CD4-positive, CD25-positive, alpha-beta regulatory T cell (primary cell): ENCODE data around the gene KEAP1. TPM values are rescaled to one million over a fixed set of nuclear protein-coding genes. Genes with fewer than 3 reads are reported as not detected.

Experiments
- ATAC-seq, 2 donors: fragments of 150-1000 bp; cut with Tn5 transposase; one replicate each; pipeline ENCODE4 v1.10.0; 2021; ENCODE audit warnings: low read depth in 2 of 2, moderate number of reproducible peaks in 2 of 2, moderate library complexity in 1 of 2
- DNase-seq, 3 donors: peaks; one replicate each; pipeline versions ENCODE4 v3.0.0 to v3.0.0-alpha.2; 2012 to 2022; ENCODE audit warnings: mixed read lengths in 1 of 3
- H3K27ac ChIP-seq: one replicate; pipeline ENCODE4 v1.7.0; 2013; ENCODE audit warnings: mild to moderate bottlenecking, low read length; ENCODE audit not compliant: insufficient read depth, poor library complexity, severe bottlenecking
- H3K27me3 ChIP-seq: one replicate; pipeline ENCODE4 v1.7.0; 2013; ENCODE audit warnings: low read length; ENCODE audit not compliant: control insufficient read depth, insufficient read depth
- H3K36me3 ChIP-seq: one replicate; pipeline ENCODE4 v1.7.0; 2013; ENCODE audit warnings: mild to moderate bottlenecking, low read length, moderate library complexity; ENCODE audit not compliant: control insufficient read depth, insufficient read depth
- H3K4me1 ChIP-seq: 2 replicates; pipeline ENCODE4 v1.7.0; 2013; ENCODE audit warnings: mild to moderate bottlenecking, low read length; ENCODE audit not compliant: insufficient read depth, control insufficient read depth, poor library complexity, severe bottlenecking
- H3K4me3 ChIP-seq: one replicate; pipeline ENCODE4 v1.7.0; 2013; ENCODE audit warnings: low read depth, mild to moderate bottlenecking, low read length, moderate library complexity
- H3K9me3 ChIP-seq, 2 experiments: 1 replicate in 1 of 2; 2 replicates in 1 of 2; pipeline ENCODE4 v1.7.0; 2013; ENCODE audit warnings: low read length in 2 of 2, mild to moderate bottlenecking in 1 of 2, moderate library complexity in 1 of 2; ENCODE audit not compliant: control insufficient read depth in 2 of 2
- H3K27ac Mint-ChIP-seq, 3 donors: one replicate each; pipeline ENCODE4 v1.8.0; 2020 to 2022; ENCODE audit warnings: mild to moderate bottlenecking in 3 of 3, mixed read lengths in 3 of 3, moderate library complexity in 2 of 3
- H3K27me3 Mint-ChIP-seq: one replicate; pipeline ENCODE4 v1.8.0; 2022; ENCODE audit warnings: mild to moderate bottlenecking, mixed read lengths
- H3K36me3 Mint-ChIP-seq: one replicate; pipeline ENCODE4 v1.8.0; 2020; ENCODE audit warnings: mixed read lengths
- H3K4me1 Mint-ChIP-seq, 4 donors: one replicate each; pipeline ENCODE4 v1.8.0; 2020 to 2022; ENCODE audit warnings: mixed read lengths in 4 of 4, mild to moderate bottlenecking in 1 of 4
- H3K4me3 Mint-ChIP-seq, 4 donors: one replicate each; pipeline ENCODE4 v1.8.0; 2020 to 2022; ENCODE audit warnings: mild to moderate bottlenecking in 4 of 4, mixed read lengths in 4 of 4, moderate library complexity in 3 of 4
- H3K9me3 Mint-ChIP-seq, 7 donors: one replicate each; pipeline ENCODE4 v1.8.0; 2020 to 2022; ENCODE audit warnings: mixed read lengths in 7 of 7, mild to moderate bottlenecking in 3 of 7, moderate library complexity in 2 of 7
- polyA plus RNA-seq, 4 donors: library from polyadenylated mRNA; unstranded; fragments of 300-500 nt; fragmentation: Illumina TruSeq; gene quantifications; one replicate each; pipeline ENCODE4 v1.2.3, GENCODE V29; 2021
- total RNA-seq: library from RNA; stranded (reverse); gene quantifications from one replicate; pipeline ENCODE4 v1.2.3, GENCODE V29; 2022

The KEAP1 gene
- total and polyA plus RNA-seq, 5 donors from 2014 or later = 26.2 to 75.1 (median 53.7) TPM

DNA sequence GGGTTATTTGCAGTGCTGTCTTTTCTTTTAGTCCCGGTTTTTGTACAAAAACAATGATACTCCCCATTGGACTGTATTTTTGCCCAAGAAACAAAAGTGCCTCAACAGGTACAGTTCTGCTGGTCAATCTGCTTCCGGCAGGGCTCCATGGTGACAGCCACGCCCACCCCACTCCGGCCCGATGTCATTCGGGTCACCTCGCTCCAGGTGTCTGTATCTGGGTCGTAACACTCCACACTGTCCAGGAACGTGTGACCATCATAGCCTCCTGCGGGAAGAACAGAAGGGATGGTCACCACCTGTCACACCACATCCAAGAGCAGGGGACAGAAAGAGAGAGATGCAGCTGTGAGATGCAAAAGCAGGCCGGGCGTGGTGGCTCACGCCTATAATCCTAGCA is 16.6 kb downstream of the KEAP1 start:
- Histone ChIP-seq H3K9me3 (no peaks in the 10 kb centered on the region), H3K4me3 (no peak overlapping the region), H3K27me3 (no peaks in the 10 kb centered on the region), H3K36me3 (peaks cover 35% of the 10 kb centered on the region), H3K4me1 (no peaks in the 10 kb centered on the region), H3K27ac (no peak overlapping the region)
- H3K4me3 Mint-ChIP-seq = no peak overlapping the region
- DNase-seq (no peak), ATAC-seq (no peak)
- H3K27ac Mint-ChIP-seq = peak overlapping the region in 1 of 3 donors; percentile 76
- H3K36me3 Mint-ChIP-seq = peaks cover 18% of the 10 kb centered on the region
- no peaks in the 10 kb centered on the region for H3K27me3 Mint-ChIP-seq
- peaks cover 0 to 6% (median 4%) of the 10 kb centered on the region in 4 donors for H3K4me1 Mint-ChIP-seq
- no peaks in the 10 kb centered on the region for H3K9me3 Mint-ChIP-seq

DNA sequence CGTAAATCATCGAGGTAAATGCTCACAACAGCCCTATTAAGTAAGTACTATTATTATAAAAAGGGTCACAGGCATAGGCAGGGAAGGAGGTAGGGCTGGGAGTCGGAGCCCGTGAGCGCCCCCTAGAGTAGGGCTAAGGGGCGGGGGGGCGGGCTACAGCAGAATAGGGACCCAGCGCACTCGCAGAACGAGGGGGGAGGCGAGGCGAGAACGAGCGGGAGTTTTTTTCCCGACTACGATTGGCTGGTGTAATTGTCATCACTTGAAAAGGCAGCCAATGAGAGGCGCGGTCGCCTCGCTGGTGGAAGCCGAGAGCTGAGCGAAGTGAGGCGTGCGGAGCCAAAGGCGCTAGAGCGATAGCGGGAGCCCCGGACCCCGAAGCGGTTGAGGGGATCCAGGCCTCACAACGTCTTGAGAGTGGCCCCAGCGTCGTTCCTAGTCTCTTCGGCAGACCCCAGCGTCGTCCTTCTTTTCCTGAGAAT is 24.2 kb downstream of the KEAP1 start:
- Mint-ChIP-seq H3K36me3 (no peaks in the 10 kb centered on the region), H3K4me3 (peak overlapping the region in 3 of 4 donors; percentile 63 to 83 (median 65)), H3K4me1 (peaks cover 0 to 15% (median 9%) of the 10 kb centered on the region in 4 donors), H3K27ac (peak overlapping the region in 2 of 3 donors; percentile 86 to 87), H3K9me3 (no peaks in the 10 kb centered on the region), H3K27me3 (no peaks in the 10 kb centered on the region)
- no peaks in the 10 kb centered on the region for H3K9me3 ChIP-seq
- H3K27ac ChIP-seq = peak overlapping the region; percentile 66
- no peaks in the 10 kb centered on the region for H3K36me3 ChIP-seq
- peak; percentile 80 to 91 (median 86) for DNase-seq
- H3K4me1 ChIP-seq = peaks cover 13% of the 10 kb centered on the region
- no peaks in the 10 kb centered on the region for H3K27me3 ChIP-seq
- peak; percentile 91 to 94 for ATAC-seq
- peak overlapping the region; percentile 46 for H3K4me3 ChIP-seq

DNA sequence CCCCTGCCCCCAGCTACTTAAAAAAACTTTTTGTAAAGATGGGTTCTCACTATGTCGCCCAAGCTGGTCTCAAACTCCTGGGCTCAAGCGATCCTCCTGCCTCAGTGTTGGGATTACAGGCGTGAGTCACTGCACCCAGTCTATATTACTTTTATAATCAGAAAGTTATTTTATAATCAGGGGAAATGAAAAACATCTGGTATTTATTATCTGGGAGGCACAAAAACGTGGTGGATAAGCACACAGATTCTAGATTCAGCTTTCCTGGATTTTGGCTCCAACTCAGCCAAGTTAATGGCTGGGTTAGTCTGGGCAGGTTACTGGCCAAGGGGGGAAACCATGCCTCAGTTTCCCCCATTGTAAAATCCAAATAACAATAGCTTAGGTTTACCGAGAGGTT is 24.7 kb downstream of the KEAP1 start:
- peak overlapping the region in 3 of 4 donors; percentile 21 to 61 (median 57) for H3K4me3 Mint-ChIP-seq
- no peaks in the 10 kb centered on the region for H3K36me3 ChIP-seq
- peaks cover 13% of the 10 kb centered on the region for H3K4me1 ChIP-seq
- no peaks in the 10 kb centered on the region for H3K36me3 Mint-ChIP-seq
- no peaks in the 10 kb centered on the region for H3K9me3 ChIP-seq
- no peaks in the 10 kb centered on the region for H3K9me3 Mint-ChIP-seq
- no peak overlapping the region for H3K27ac ChIP-seq
- DNase-seq = no peak
- H3K4me1 Mint-ChIP-seq = peaks cover 0 to 15% (median 8%) of the 10 kb centered on the region in 4 donors
- peak overlapping the region; percentile 46 for H3K4me3 ChIP-seq
- H3K27me3 ChIP-seq = no peaks in the 10 kb centered on the region
- no peak for ATAC-seq
- H3K27me3 Mint-ChIP-seq = no peaks in the 10 kb centered on the region
- H3K27ac Mint-ChIP-seq = peak overlapping the region in 2 of 3 donors; percentile 20 to 87

DNA sequence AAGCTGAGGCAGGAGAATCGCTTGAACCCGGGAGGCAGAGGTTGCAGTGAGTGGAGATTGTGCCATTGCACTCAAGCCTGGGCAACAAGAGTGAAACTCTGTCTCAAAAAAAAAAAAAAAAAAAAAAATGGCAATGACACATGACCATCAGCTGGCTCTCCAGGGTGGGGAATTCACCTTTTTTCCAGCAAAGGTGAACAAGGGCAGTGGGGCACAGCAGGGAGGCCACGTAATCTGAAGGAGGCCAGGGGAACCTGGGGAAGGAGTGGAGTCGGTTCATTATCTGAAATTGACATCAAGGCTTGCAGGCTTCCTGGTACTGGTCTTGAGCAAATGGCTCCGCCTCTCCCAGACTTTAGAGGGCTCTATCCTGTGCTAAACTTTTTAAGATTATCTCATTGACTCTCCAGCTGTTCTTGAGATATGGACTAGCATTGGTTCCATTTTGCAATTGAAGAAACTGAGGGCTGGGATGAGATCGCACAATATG is 28.1 kb downstream of the KEAP1 start:
- H3K27me3 ChIP-seq = no peaks in the 10 kb centered on the region
- H3K4me3 ChIP-seq = no peak overlapping the region
- H3K9me3 ChIP-seq = no peaks in the 10 kb centered on the region
- Mint-ChIP-seq H3K27me3 (peaks cover 5% of the 10 kb centered on the region), H3K4me1 (peaks cover 0 to 15% (median 7%) of the 10 kb centered on the region in 4 donors), H3K27ac (no peak overlapping the region), H3K36me3 (no peaks in the 10 kb centered on the region), H3K9me3 (peaks cover 0 to 1% (median 0%) of the 10 kb centered on the region in 7 donors), H3K4me3 (no peak overlapping the region)
- H3K36me3 ChIP-seq = no peaks in the 10 kb centered on the region
- ATAC-seq (no peak), DNase-seq (no peak)
- H3K4me1 ChIP-seq = peaks cover 13% of the 10 kb centered on the region
- H3K27ac ChIP-seq = no peak overlapping the region

DNA sequence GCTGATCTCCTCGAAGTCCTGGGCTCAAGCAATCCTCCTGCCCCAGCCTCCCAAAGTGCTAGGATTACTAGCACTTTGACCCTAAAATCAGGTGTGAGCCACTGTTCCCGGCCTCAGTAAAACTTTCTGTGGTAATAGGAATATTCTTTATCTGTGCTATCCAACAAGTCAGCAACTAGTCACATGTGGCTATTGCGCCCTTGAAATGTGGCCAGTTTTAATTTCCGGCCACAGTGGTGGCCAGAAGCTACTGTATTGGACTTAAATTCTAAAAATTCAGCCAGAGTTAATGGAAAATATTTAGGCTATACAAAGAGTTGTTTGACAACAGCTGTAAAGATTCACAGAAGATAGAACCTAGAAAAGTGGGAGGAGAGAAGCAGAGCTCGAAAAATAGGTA is 30.0 kb downstream of the KEAP1 start:
- peaks cover 0 to 1% (median 0%) of the 10 kb centered on the region in 7 donors for H3K9me3 Mint-ChIP-seq
- peaks cover 0 to 2% (median 0%) of the 10 kb centered on the region in 4 donors for H3K4me1 Mint-ChIP-seq
- H3K27me3 Mint-ChIP-seq = peaks cover 5% of the 10 kb centered on the region
- Histone ChIP-seq H3K27ac (no peak overlapping the region), H3K4me3 (no peak overlapping the region), H3K27me3 (no peaks in the 10 kb centered on the region), H3K4me1 (no peaks in the 10 kb centered on the region), H3K36me3 (no peaks in the 10 kb centered on the region), H3K9me3 (no peaks in the 10 kb centered on the region)
- ATAC-seq (no peak), DNase-seq (no peak)
- H3K27ac Mint-ChIP-seq = no peak overlapping the region
- no peak overlapping the region for H3K4me3 Mint-ChIP-seq
- peaks cover 3% of the 10 kb centered on the region for H3K36me3 Mint-ChIP-seq

DNA sequence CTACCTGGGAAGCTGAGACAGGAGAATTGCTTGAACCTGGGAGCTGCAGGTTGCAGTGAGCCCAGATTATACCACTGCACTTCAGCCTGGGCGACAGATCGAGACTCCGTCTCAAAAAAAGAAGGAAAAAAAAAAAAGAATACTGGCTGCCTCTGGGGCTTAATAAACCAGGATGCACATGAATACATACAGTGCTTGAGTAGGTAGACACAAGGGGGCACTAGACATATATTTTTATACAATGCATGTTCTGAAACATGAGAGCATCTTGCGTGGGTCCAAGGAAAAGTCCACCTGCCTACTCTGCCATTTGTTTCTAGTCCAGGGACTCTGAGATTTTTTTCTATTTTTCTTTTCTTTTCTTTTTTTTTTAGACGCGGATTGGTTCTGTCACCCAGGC is 31.2 kb downstream of the KEAP1 start:
- H3K36me3 ChIP-seq = peaks cover 2% of the 10 kb centered on the region

DNA sequence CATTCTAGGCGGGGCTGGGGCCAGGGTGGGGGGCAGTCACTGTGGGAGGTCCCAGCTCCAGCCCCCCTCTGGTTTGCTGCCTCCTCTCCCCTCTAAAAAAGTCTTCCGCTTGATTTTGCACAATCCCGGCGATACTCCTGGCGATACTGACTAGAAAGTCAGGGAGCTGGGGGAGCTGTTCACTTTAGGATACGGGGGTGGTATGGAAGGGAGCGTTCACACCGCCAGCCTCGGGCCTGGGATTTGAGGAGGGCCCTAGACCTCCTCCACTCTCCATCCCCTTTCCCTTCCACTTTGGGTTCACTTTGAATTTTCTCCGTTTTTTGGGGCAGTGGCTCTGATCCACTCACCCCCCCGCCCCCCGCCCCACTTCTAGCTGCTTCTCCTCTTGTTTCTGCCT is 35.0 kb downstream of the KEAP1 start:
- Histone ChIP-seq H3K4me1 (no peaks in the 10 kb centered on the region), H3K27me3 (no peaks in the 10 kb centered on the region), H3K27ac (no peak overlapping the region), H3K36me3 (peaks cover 3% of the 10 kb centered on the region), H3K9me3 (no peaks in the 10 kb centered on the region), H3K4me3 (no peak overlapping the region)
- DNase-seq = no peak
- peaks cover 6% of the 10 kb centered on the region for H3K27me3 Mint-ChIP-seq
- H3K4me3 Mint-ChIP-seq = no peak overlapping the region
- H3K27ac Mint-ChIP-seq = no peak overlapping the region
- H3K4me1 Mint-ChIP-seq = peaks cover 0 to 2% (median 0%) of the 10 kb centered on the region in 4 donors
- peaks cover 0 to 1% (median 0%) of the 10 kb centered on the region in 7 donors for H3K9me3 Mint-ChIP-seq
- ATAC-seq = no peak
- peaks cover 7% of the 10 kb centered on the region for H3K36me3 Mint-ChIP-seq

More for the DNA sequence above, 31.2 kb downstream of the KEAP1 start:
- peak in 2 of 3 donors; percentile 28 to 65 for DNase-seq
- Histone ChIP-seq H3K27ac (no peak overlapping the region), H3K4me1 (no peaks in the 10 kb centered on the region), H3K27me3 (no peaks in the 10 kb centered on the region), H3K4me3 (no peak overlapping the region), H3K9me3 (no peaks in the 10 kb centered on the region)
- H3K9me3 Mint-ChIP-seq = peaks cover 0 to 1% (median 0%) of the 10 kb centered on the region in 7 donors
- H3K36me3 Mint-ChIP-seq = peaks cover 4% of the 10 kb centered on the region
- H3K27me3 Mint-ChIP-seq = peaks cover 5% of the 10 kb centered on the region
- no peaks in the 10 kb centered on the region for H3K4me1 Mint-ChIP-seq
- no peak overlapping the region for H3K27ac Mint-ChIP-seq
- peak in 1 of 2 donors; percentile 55 for ATAC-seq
- H3K4me3 Mint-ChIP-seq = no peak overlapping the region
